GM18858 (cell line): ENCODE measurements around the gene ZNF608.

ENCODE experiments used
- ATAC-seq: cut with Tn5 transposase; IDR thresholded peaks from one replicate; pipeline ENCODE4 v1.9.1; 2021; ENCODE audit not compliant: unreplicated experiment

ZNF608 gene, protein sequence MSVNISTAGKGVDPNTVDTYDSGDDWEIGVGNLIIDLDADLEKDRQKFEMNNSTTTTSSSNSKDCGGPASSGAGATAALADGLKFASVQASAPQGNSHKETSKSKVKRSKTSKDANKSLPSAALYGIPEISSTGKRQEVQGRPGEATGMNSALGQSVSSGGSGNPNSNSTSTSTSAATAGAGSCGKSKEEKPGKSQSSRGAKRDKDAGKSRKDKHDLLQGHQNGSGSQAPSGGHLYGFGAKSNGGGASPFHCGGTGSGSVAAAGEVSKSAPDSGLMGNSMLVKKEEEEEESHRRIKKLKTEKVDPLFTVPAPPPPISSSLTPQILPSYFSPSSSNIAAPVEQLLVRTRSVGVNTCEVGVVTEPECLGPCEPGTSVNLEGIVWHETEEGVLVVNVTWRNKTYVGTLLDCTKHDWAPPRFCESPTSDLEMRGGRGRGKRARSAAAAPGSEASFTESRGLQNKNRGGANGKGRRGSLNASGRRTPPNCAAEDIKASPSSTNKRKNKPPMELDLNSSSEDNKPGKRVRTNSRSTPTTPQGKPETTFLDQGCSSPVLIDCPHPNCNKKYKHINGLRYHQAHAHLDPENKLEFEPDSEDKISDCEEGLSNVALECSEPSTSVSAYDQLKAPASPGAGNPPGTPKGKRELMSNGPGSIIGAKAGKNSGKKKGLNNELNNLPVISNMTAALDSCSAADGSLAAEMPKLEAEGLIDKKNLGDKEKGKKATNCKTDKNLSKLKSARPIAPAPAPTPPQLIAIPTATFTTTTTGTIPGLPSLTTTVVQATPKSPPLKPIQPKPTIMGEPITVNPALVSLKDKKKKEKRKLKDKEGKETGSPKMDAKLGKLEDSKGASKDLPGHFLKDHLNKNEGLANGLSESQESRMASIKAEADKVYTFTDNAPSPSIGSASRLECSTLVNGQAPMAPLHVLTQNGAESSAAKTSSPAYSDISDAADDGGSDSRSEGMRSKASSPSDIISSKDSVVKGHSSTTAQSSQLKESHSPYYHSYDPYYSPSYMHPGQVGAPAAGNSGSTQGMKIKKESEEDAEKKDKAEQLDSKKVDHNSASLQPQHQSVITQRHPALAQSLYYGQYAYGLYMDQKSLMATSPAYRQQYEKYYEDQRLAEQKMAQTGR (N-terminal part only)

DNA sequence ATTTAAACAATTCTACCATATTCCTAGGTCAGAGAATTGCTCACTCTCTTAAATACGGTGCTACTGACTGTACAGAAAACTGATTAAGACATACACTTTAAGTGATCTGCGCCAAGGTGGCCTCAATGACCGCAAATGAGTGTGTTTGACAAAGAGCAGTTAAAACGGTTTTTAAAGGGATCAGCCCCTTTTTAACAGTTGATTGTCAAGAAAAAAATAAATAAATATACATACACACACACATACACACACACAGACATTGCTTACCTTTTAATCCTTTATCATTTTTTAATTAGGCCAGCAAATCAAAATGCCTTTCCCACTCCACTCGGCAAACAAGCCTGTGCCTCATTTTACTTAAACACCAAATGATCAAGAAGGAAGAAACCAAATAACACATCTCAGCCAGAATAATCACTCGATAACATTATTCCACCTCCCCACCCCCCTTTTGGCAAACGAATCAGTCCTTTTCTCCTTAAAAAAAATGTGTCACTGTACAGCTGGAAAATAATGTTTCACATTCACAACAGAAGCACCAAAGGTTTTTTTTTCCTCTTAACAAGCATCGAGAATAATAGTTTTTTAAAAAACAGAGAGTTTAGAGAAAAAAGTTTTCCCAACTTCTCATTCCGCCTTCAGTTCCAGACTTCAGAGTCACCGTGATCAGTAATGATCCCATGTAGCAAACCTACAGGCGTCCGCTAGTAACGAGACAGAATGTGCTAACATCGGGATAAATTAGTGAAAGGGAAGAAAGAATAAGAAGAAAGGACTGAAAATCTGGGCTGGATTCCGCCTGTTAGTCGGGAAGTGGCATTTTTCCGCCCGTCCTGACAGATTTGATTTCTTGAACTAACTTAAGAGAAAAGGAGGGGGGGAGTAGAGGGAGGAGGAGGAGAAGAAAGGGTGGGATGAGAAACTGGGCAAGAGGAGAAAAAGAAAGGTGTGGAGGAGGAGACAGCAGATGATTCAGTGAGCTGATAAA lies at the start of gene ZNF608:
TSS of gene ZNF608 (minus strand) at position 712 of the 988 bp plus-strand sequence. CDS start 1,650 bp downstream, outside the sequence.
- no peak for ATAC-seq

DNA sequence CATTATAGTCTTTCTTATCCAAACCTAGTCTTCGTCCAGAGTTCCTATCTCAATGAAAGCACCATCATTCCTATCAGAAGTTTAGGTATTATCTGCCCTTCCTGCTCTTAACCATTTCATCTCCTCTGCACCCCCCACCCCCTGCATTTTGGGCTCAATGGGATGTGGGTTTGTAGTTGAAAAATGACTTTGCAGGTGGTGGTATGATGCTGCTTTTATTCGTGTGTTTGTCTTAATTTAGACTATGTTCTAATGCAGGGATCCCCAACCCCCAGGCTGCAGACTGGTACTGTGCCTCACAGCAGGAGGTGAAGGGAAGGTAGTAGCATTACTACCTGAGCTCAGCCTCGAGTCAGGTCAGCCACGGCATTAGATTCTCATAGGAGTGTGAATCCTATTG lies 49.4 kb upstream of the ZNF608 start:
- ATAC-seq: peak; percentile 35

DNA sequence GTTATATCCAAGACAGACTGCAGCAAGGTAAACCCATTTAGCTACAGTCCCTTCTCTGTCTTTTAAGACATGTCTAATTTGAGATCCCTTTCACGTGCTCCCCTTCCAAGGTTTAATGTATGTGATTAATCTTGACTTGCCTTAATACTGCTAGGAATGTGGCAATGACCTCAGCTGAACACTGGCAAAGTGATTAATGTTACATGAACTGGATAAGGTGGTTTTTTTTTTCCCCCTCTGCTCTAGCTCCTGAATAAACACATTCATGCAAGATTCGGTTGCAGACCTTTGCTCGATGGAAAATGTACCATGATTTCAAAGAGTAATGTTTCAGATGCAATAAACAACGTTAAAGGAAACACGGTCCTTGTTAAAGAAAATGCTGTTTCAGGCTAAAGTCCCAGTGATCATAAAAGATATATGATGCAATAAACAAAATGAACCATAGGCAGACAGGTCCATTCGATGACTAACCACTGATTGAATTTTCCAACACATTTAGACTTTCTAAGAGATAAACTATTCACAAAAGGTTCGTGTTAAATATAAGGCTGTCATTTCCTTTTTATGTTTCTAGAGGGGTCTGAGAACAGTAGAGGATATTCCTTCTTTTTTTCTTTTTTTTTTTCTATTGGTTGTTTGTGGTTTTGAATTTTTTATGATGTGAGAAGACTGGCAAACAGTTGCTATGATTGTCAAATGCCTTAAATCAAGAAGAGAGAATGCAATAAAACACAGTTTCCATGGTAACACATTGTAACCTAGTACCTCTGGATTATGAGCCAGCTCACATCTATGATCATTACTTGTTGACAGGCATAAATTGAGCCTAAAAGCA lies 44.7 kb upstream of the ZNF608 start:
- ATAC-seq: no peak

DNA sequence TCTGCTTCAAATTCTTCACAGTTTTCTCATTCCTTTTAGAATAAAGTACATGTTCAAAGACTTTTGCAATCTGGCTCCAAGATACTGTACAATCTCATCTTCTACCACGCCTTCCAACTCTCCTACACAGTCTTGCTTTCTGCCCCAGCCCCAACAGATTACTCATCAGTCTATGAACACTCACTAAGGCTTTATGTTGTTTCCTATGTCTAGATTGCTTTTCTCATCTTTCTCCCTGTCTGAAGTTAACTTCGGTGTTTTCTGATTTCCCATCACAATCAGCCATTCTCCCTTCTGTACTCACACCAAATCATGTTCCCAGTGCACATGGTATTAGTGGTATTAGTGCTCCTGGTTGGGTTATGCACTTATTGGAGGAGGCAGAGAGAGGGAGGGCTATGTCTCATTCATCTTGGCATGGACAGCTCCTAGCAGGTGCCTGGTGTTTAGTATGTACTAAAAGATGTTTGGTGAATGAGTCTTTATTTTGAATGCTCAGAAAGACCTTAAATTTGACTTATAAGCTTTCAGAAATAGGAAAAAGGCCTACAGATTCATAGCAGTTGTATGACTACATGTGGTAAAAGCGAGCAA lies 44.0 kb upstream of the ZNF608 start:
- no peak for ATAC-seq

DNA sequence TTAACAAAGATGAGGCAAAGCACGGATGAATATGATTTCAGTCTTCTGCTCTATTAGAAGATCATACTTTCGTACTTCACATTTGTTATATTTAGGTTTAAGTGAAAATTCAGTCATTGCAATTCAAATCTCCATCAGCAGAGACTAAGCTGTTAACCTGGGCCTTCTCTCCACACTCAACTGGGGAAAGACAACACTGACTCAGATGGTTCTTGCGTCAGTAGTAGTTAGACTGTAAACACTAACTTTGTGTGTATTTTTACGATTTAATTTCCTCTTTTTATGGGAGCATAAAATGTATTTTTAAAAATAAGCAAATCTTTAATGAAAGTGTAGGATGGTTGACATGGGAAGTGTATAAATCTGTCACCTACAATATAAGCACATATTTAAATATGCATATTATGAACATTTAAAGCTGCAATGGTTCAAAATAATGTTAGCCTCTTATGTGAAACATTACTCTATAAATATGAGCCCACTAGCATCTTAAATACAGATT lies 42.7 kb upstream of the ZNF608 start:
- ATAC-seq: no peak

DNA sequence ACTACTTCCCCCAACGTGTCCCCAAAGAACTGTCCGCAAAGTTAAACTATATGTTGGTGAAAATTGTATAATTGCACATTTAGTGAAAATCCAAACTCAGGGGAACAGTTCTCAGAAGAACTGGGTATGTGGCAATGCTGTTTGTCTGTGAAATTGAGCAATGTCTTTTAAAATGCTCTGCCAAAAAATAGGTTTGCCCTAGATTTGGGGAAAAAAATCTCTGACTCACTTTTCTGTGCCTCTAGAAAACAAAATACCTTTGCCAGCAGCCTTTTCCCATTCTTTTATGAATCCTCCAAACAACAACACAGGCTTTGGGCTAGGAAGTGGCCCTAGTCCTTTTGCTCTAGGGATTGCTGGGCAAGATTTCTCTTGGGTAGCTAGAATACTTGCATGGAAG lies 37.4 kb upstream of the ZNF608 start:
- ATAC-seq: no peak

DNA sequence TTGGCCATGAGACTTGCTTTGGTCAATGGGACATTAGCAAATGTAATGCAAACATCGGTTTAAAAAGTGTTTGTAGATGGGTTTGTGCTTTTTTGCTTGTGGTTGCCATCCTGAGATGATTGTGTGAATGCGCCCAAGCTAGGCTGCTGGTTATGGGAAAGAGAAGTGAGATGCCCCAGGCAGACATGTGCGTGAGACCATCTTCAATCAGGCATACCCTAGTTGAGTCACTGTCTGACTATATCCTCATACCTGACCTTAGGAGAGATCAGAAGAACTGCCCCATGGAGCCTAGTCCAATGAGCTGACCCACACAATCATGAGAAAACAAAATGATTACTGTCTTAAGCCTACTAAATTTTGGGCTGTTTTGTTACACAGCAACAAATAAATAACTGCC lies 36.8 kb upstream of the ZNF608 start:
- no peak for ATAC-seq

DNA sequence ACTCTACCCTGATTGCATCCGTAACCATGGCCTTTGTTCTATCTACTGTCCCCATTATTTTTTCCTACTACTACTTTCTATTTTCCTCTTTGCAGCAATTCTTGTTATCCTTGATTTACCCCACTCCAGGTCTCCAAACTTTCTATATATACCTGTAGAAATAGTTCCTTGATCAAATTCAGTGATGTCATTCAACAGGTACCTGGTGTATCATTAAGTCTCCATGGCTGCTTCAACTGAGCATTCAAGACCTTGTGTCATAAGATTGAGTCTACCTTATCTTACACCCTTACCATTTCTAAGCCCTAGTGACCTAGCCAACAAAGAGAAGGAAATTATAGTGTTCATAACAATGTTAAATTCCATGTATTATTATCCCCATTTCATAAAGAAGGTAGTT lies 35.8 kb upstream of the ZNF608 start:
- no peak for ATAC-seq

DNA sequence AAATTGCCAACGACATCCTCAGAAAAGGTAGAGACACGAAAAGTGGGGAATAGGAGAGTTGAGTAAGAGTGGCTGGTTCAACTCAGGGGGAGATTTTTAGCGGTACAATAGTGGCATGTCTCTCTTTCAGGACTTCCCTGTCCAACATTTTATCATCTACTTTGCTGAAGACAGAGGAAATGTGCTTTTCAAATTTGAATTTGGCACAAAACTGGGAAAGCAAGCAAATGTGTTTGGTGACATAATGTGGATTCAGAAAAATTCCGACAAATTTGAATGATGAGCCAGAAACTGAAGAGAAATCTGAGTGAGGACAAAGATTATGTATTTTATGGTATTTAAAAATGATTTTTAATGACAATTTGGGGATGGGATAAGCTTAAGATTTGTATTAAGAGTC lies 33.6 kb upstream of the ZNF608 start:
- no peak for ATAC-seq

DNA sequence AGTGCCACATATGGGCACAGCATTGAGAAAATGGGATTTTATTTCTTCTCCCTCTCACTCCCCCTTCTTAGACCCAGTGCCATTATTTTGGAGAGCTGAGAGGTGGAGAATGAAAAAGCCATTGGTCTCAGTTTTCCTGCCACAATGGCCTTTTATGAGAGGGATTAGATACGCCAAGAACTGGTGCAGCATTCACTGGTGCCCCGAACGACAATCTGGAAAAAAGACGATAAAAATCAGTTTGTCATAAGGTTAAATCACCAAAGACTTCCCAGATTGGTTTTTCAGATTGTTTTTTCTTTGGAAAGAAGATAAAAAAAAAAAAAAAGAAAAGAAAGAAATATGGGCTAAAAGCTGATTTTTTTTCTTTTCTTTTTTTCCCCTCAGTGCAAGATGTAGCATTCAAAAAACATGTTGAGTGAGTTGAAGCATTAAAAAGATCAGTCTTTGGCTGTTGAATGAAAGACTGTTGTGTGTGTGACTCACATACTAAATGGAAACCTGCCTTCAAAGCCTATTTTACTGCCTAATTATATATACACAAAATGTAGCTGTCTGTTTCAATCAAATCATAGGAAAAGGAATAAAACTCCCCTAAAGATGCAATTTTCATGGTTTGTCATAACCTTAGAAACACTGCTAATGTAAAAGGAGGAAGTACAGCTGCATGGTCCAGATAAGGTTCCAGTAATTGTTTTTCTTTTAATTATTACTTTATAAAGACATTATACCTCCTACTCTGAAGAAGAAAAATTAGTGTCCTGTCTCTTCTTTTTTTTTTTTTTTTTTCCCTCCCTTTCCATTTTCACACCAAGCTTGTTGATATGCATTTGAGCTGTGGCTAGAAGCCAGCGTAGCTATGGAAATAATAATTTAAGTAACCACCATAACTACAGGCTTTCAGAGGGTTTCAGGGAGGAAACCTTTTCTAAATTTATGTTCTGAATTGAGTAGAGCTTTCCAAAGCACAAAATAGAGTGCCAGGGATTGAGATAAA lies 27.2 kb upstream of the ZNF608 start:
- no peak for ATAC-seq

DNA sequence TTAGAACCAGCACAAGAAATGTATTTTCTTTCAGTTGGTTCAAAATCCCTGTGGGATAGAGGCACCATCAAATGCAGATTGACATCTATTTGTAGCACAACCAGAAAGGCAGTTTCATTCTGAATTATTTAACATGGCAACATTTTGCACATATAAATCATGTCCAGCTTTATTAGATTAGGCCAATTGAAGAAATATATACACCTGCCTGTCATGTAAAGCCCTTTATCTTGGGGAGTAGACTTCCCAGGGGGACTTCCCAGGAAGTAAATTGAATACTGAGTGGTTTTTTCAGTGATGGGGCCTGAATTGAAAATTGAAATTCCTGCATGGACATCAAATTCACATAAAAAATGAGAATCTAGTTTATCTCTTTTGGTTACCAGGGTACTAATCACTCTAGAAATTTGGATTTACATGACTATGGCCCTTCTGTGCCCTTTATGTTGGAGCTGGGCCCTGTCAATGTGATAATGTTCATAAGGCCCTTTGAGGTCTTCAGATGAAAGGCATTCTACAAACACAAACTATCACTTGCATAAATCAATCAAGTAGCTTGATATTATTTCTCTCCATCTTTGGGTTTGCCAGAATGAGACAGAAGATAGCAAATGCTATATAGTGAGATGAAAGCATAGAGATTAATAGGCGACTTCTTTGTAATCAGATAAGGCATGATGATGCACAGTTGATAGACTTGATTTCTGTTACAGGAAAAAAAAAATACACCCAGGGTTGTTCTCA lies 26.2 kb upstream of the ZNF608 start:
- no peak for ATAC-seq

DNA sequence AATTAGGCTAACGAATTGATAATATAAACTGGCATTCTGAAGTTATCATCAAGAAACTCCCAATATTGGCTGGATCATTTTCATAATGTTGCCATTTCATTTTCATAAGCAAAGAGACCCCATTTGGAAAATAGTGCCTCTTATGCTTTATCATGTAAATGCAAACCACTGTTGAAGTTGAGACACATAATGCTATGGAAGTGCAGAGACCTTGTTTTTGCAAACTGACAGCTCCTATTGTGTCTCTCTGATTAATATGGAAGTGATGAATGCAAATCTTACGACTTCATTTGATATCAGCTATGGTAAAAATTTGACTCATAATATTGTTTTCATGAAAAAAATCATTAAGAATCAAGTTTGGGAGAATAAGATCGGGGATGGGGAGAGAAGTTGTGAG lies 25.3 kb upstream of the ZNF608 start:
- ATAC-seq: no peak

DNA sequence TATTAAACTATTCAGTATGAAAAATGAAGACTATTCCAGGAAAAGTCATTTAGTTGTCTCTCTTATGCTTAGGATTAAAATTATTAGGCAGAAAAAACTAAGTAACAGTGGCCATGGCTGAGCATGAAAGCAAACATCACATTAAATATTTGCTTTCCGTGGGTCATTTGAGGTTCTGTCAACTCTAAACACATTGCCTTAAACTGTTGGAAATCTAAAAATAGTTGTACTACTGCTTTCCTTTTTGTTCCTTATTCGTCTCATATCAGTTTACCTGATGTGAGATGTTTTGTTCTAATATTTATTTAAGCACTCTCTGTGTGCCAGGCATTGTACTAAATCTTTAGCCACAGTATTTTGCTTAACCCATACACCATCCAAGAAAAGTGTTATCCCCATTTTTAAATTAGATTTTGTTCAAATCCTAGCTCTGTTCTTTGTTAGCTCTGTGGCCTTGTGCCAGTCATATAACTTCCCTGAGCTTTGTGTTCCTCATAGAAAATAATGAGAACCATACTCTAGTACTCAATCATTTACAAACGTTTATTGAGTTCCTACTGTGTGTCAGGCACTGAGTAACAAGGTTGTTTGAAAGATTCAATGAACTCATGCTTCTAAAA lies 18.7 kb upstream of the ZNF608 start:
- ATAC-seq: no peak

DNA sequence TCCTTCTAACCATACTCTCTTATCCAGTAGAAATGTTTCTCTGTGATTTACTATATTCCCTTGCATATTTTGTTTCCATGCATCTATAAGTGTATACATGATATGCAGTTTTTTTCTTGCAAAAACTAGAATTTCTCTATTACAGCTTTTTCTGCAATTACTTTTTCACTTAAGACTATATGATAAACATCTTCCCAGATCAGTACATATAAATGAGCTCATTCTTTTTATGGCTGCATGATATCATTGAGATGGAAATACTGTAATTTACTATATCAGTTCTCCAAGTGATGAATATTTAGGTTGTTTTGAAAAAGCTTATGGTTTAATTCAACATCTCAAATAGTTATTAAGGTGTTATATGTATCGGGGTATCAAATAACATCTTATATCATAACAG lies 18.1 kb upstream of the ZNF608 start:
- no peak for ATAC-seq

DNA sequence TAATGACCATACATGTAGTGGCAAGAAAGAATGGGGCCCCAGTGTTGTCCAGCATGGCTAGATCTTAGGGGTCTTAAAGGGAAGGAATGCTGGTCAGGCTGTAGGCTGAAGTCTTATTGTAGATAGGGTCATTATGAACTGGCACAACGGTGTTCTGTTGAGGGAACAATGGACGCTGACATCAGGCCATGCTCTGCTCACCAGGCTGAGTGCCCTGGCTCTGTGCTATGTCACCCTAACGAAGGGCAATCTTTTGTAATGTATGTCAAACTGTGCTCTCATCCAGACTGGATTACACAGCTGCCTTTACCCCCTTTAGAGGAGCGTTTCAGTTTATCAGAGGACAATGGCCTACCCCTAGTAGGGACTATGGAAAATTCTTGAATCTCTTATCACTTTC lies 14.6 kb upstream of the ZNF608 start:
- ATAC-seq: no peak

DNA sequence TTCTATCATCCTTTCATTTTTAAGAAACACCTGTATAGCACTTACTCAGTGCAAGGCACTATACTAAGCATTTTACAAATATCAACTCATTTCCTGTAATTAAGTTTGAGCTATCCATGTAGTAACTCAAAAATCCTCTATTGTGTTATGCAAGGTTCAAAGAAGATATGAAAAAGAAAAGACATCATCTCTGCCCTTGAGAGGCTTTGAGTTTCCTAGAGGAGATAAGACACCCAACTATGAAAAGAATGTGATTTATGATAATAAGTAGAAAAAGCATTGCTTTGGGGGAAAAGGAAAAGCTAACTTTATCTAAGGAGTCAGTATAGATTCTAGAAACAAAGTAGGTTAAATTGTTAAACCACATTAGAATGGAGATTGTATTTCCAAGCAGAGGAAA lies 14.2 kb upstream of the ZNF608 start:
- no peak for ATAC-seq

DNA sequence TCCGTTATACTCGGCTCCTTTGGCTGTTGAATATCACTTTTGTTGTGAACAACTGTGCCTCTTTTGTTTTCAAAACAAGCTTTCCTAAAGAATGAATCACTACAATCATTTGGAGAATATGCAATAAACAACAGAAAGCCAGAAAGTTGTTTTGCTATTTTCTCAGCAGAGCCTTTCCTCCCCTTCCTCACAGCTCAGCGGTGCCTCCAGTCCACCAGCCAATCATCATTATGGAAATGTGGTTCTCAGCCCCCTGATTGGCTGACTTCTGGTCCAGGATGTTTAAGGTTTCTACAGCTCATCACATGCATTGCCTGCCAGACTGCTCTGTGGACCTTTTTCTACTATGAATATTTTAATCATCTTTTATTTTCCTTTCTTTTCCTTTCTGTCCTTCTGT lies 9.1 kb upstream of the ZNF608 start:
- no peak for ATAC-seq
